CD4-positive, alpha-beta T cell treated with Interferon gamma for 1 hour (primary cell): ENCODE measurements around the gene ATG16L2.
A peak's percentile ranks its signal among the peaks of the same experiment; 100 is the strongest.

Experiments used
- DNase-seq: peaks from one replicate; pipeline ENCODE4 v3.0.0-alpha.2; 2020

The ATG16L2 gene, protein sequence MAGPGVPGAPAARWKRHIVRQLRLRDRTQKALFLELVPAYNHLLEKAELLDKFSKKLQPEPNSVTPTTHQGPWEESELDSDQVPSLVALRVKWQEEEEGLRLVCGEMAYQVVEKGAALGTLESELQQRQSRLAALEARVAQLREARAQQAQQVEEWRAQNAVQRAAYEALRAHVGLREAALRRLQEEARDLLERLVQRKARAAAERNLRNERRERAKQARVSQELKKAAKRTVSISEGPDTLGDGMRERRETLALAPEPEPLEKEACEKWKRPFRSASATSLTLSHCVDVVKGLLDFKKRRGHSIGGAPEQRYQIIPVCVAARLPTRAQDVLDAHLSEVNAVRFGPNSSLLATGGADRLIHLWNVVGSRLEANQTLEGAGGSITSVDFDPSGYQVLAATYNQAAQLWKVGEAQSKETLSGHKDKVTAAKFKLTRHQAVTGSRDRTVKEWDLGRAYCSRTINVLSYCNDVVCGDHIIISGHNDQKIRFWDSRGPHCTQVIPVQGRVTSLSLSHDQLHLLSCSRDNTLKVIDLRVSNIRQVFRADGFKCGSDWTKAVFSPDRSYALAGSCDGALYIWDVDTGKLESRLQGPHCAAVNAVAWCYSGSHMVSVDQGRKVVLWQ

GRCh38 chr11:72814286-72815109, at the start of gene ATG16L2:
Gene ATG16L2 (plus strand): TSS chr11:72814411. CDS start chr11:72814446, 35 bp downstream.
- peak; percentile 85 for DNase-seq

- DNase-seq = no peak
Measured at GRCh38 chr11:72764503-72764902, 49.7 kb upstream of the ATG16L2 start.

- DNase-seq = no peak
Measured at GRCh38 chr11:72766152-72766902, 47.9 kb upstream of the ATG16L2 start.

DNA sequence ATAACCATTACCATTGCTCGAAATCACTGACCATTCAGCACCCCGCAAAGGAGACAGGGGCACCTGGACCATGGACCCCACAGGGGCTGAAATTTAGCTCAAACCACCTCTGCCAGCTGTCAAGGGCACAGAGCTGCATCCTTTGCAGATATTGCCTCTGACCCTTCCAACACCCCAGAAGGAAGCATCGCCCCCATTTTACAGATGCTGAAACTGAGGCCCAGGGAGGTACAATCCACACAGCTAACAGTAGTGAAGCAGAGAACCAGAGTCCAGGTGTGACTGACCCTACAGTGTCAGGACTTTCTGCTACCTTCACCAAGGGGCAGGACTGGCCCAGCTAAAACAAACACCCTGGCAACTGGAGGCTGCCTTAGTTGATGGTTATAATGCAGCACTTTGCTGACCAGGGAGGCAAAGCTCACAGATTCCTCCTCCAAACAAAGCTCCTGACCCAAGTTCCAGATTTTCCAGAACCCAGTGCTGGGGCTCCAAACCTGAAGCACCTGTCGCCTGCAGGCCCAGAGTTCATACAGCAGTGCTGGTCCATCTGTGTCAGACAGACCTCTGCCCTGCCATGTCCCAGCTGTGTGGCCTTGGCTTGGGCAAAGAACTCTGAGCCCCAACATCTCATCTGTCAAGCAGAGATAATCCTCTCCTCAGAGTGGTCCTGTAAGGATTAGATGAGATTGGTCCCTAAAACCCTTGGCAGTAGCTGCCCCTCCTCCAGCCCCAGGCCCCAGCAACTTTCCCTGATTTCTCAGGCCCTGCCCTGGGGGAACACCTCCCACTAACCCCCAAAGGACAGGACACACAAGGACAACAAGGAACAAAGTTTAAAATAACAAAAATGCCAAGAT, 46.8 kb upstream of the ATG16L2 start:
- DNase-seq = no peak

DNA sequence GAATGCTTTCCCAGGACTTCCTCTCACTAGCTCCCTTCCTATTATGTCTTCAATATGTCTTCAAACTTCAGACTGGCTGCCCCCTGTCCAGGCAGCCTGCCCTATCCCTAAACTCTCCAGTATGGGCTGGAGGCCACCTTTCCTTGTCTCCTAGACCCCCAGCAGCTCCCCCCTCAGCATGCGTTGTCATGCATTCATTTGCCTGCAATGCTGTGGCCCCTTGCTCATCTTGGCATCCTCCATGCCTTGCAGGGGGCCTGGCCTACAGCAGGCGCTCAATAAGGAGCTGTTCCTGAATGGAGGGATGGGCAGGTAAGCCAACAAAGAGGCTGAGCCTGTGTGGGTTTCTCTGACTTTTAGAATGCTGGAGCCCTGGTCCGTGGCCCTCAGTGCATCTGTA, 45.6 kb upstream of the ATG16L2 start:
- DNase-seq = no peak

GRCh38 chr11:72769680-72770079, 44.5 kb upstream of the ATG16L2 start:
- DNase-seq = no peak

- DNase-seq = no peak
Measured at GRCh38 chr11:72770799-72771198, 43.4 kb upstream of the ATG16L2 start.

DNA sequence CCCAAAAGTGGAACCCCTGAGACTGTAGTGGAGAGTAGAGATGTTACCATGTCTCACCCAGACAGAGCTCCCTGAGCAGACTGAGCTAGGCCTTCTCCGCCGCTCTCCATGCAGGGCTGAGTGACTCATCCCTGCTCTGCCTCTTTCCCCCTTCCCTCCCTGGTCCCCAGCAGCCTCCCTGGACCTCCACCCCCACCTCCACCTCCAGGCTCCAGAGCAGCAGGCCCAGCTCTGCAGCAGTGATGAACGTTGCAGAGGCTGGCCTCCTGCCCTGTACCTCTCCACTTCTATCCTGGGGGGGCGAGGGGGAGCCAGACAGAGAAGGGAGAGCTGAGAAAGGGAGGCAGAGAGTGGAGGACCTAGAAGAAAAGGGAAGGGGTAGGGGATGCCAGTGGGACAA, 42.7 kb upstream of the ATG16L2 start:
- no peak for DNase-seq

- DNase-seq = no peak
Measured at GRCh38 chr11:72772059-72772458, 42.2 kb upstream of the ATG16L2 start.

DNA sequence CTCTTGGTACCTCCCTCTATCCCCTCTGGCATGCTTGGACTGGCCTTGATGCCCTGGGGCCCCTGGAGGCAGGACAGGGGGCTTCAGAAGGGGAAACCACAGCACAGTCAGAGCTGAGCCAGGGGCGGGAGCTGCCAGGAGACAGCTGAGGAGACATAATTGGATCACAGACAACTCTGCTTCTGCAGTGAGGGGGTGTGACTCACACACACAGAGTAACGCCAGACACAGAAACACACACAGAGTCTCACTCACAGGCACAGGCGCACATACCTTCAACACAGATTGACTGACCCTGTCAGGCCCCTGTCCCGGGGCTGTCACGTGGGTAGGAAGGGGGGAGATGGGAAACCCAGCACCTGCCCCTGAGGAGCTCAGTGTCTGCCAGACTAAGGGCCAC, 40.9 kb upstream of the ATG16L2 start:
- DNase-seq = no peak

DNA sequence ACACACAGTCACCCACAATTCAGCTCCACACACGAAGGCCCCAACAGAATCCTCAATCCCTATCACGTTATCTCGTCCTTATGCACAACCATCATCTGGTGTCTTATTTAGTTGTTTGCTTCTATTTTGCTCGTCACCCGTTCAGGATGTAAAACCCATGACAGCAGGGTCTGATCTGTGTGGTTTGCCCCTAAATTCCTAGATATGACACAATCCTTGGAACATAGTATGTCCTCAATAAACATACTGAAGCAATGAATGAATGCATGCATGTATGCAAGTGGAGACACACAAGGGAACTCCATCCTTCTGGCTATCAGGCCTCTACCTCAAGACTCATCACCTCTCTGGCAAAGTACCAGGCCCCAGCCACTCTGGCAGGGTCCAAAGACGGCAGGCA, 40.5 kb upstream of the ATG16L2 start:
- no peak for DNase-seq

DNA sequence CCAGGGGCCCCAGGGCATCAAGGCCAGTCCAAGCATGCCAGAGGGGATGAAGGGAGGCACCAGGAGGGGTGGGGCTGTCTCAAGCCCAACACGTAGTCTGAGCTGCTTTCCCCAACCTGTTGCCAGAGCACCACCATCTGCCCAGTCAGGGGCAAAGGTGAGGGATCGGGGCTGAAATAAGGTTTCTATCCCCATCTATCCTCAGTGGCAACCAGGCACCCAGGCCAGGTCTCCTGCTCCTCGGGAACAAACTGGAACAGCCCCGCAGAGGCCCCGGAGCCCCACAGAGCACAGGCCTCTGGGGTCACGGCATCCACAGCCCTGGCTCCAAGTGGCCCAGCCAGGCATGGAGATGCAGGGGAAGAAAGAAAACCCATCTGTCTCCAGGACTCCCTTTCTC, 39.7 kb upstream of the ATG16L2 start:
- no peak for DNase-seq

DNA sequence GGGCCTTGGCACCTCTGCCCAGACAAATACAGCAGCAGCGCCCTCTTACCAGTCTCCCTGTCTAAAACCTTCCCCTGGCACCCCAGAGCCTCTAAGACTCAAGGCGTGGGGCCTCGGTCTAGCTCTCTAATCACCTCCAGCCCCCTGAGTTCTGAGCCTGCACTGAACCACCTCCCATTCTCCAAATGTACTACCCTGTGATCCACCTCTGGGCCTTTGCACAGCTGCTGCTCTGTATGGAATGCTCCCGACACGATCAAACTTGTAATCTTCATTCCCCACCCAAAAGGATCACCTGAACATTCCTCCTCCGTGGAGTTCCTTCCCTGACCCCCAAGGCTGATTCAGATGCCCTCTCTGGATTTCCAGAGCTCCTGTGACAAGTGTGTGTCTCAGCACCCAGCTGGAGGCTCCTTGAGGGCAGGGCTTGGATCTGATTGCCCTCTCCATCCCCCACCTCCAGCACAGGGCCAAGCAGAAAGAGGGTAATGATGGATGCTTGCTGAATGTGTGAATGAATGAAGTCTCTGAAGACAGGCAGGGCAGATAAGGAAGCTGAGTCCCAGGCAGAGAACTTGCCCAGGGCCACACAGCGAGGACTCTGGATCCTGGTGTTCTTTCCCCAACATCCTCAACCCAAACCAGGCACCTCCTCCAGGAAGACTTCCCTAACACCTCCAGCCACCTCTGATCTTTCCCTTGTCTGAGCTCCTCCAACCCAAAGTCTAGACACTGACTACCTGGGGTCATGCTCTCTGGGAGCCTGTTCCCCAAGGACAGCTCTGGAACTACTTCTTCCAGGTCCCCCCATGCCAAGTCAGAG, 38.7 kb upstream of the ATG16L2 start:
- DNase-seq = no peak

DNA sequence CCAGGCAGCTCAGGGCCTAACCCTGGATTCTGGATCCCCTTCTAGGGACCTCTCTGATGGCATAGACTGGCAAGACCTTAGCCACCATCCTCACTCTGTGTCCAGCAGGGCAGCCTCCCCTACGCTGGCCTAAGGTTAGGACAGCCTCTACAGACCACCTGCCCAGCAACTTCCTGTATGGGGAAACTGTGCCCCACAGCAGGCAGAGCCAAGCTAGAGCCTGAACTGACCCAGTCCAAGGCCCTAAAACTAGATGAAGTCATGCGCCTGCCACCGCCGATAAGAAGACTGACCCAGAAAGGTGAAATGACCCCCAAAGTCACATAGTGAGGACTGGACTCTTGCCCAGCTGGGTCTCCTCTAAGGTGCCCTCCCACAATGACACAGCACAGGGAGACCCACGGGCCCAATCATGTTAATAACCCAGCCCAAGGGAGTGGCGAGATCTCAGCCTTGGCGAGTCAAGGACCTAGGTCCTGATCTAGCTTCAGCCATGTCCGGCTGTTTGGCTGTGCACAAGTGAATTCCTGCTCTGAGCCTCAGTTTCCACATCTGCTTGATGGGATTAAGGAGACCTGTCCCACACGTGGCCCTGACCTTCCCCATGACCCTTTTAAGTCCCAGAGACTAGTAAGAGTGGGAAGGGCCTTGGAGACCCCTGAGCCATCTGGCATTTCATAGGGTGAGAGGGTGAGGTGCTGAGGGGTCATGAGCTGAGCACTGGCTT, 37.9 kb upstream of the ATG16L2 start:
- DNase-seq = no peak

DNA sequence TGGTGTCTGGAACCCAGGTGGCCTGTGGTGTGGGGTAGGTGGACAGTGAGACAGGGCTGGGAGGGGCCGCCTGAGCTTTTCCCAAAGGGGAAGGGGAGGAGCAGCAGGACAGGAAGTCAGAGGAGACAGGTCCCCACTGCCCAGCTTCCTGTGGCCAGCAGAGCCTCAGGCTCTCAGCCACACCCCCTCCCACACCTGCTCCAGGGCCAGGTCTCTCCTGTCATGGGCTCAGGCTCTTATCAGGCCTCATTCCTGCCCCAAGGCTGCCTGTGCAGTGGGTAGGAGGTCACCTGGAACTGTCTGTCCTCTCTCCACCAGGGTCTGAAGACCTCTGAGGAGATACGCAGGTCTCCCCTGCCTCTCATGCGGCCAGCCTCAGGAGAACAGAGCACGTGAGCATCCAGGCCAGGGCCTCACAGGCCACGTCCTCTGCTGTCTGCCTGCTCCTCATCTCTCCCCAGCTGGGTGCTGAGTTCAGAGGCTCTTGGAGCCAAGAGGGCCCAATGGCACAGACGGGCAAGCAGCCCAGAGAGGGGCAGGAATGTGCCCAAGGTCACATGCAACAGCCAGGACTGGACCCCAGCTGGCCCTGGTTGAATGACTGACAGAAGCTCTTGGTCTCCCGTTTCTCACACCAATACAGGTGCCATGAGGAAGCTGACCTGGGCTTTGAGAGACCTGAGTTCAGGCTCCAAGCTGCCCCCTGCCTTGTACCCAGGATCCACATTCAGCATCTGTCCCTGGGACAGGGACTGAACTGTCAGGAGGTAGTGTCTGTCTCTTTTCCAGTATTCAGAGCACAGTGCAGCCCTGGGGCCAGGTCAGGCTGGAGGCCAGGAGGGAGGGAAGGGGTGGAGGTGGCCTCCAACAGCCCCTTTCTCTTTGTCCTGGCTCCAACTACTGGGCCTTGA, 37.1 kb upstream of the ATG16L2 start:
- DNase-seq = no peak

GRCh38 chr11:72777755-72778278, 36.4 kb upstream of the ATG16L2 start:
- no peak for DNase-seq

DNA sequence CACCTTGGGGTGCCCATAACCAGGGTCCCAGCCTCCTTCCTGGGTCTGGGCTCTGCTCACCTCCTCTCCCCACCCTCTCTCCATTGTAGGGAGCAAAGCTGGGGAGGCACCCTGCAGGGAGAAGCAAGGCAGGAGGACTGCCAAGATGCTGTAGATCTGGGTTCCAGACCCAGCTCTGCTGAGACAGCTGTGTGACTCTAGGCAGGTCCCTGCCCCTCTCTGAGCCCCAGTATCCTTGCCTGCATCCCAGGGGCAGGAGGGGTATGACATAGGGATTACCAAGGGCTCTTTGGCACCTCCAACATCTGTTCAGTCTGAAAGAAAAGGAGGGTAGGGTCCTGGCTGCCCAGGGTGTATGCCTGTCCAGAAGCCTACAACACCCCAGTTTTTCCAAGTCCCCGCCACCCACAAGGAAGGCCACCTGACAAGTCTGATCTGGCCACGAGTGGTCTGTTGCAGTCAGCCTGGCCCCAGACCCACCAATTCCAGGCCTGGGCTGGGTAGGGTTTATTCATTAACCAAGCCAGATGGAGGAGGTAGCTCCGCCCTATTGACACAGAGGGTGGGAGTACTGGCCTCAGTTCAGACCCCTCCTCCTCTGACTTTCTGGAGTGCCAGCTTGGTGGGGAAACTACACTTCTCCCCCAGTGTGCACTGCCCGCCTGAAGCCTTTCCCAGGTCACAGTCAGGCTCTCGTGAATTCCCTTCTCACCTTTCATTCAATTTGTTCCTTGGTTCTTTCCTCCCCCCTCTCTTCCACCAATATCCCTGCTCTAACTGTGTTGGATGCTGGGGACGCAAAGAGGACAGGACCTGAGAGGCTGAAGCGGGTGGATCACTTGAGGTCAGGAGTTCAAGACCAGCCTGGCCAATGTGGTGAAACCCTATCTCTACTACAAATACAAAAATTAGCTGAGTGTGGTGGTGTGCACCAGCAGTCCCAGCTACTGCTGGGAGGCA, 35.4 kb upstream of the ATG16L2 start:
- DNase-seq = no peak
